Adrenal gland (tissue), 5 donors: Measurements from ENCODE around the gene SPAG17.

Source experiments
- POLR2A ChIP-seq, 2 donors: fragments of 450-650 bp; IDR thresholded peaks; one replicate each; pipeline ENCODE4 v1.6.1; 2017; ENCODE audit warnings: antibody characterized with exemption in 2 of 2, mild to moderate bottlenecking in 2 of 2, moderate library complexity in 1 of 2
- TF ChIP-seq, protein P1 (sequence below), 6 experiments: fragments of 450-650 bp in 4 of 6; fragments of 200-600 bp in 2 of 6; sonication (generic) in 1 of 6; IDR thresholded peaks; 1 replicate in 5 of 6; 2 replicates in 1 of 6; pipeline versions ENCODE4 v1.5.1 to v1.8.0; 2016 to 2021; ENCODE audit warnings: antibody characterized with exemption in 6 of 6, mild to moderate bottlenecking in 2 of 6, moderate library complexity in 1 of 6
- donor health status: DM: no; HTN: no; CAD: no.

DNA sequence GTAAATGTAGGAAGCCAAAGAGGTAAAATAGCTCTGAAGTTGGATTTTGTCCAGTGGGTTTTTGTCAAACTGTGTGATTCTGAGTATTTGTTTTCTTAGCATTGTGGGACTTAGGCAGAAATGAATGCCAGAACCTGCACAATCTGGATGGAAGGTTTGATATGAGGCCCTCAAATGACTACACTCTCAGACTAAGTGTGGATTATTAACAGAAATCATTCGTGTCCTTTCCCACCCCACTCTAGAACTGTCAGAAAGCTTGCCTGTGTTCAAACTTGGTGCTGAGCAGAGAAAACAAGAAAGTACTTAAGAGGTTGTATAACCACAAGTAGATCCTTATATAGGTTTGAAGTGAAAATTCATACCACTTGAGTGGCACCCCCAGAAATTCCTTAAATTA lies 167.0 kb downstream of the SPAG17 start:
- TF ChIP-seq, protein P1, sequence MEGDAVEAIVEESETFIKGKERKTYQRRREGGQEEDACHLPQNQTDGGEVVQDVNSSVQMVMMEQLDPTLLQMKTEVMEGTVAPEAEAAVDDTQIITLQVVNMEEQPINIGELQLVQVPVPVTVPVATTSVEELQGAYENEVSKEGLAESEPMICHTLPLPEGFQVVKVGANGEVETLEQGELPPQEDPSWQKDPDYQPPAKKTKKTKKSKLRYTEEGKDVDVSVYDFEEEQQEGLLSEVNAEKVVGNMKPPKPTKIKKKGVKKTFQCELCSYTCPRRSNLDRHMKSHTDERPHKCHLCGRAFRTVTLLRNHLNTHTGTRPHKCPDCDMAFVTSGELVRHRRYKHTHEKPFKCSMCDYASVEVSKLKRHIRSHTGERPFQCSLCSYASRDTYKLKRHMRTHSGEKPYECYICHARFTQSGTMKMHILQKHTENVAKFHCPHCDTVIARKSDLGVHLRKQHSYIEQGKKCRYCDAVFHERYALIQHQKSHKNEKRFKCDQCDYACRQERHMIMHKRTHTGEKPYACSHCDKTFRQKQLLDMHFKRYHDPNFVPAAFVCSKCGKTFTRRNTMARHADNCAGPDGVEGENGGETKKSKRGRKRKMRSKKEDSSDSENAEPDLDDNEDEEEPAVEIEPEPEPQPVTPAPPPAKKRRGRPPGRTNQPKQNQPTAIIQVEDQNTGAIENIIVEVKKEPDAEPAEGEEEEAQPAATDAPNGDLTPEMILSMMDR (IDR thresholded peaks at IDR 0.05): no peak
- TF ChIP-seq POLR2A (IDR thresholded peaks at IDR 0.05): no peak
